LNCAP (cell line): ENCODE results near the gene C2orf76.

Experiments used
- TF ChIP-seq, protein P1 (sequence below): fragments of 450-650 bp; IDR thresholded peaks from 2 replicates; pipeline ENCODE4 v1.5.1; 2017; ENCODE audit warnings: mild to moderate bottlenecking

C2orf76 gene

DNA sequence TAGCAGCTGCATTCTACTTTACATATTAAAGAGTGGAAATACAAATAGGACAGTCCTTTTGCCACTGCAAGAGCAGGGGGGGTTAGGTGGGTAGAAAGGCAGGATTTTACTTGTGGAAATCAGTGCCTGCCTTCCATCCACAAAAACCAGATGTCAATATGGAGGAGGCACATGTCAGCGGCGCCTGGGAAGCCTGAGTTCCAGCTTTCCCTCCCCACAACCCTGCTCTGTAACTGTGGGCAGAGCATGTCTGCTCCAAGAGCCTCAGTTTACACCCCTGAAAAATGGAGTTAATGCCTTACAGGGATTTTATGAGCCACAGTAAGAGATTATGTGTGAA, 110.1 kb downstream of the C2orf76 start:
- TF ChIP-seq, protein P1, sequence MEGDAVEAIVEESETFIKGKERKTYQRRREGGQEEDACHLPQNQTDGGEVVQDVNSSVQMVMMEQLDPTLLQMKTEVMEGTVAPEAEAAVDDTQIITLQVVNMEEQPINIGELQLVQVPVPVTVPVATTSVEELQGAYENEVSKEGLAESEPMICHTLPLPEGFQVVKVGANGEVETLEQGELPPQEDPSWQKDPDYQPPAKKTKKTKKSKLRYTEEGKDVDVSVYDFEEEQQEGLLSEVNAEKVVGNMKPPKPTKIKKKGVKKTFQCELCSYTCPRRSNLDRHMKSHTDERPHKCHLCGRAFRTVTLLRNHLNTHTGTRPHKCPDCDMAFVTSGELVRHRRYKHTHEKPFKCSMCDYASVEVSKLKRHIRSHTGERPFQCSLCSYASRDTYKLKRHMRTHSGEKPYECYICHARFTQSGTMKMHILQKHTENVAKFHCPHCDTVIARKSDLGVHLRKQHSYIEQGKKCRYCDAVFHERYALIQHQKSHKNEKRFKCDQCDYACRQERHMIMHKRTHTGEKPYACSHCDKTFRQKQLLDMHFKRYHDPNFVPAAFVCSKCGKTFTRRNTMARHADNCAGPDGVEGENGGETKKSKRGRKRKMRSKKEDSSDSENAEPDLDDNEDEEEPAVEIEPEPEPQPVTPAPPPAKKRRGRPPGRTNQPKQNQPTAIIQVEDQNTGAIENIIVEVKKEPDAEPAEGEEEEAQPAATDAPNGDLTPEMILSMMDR: no peak

DNA sequence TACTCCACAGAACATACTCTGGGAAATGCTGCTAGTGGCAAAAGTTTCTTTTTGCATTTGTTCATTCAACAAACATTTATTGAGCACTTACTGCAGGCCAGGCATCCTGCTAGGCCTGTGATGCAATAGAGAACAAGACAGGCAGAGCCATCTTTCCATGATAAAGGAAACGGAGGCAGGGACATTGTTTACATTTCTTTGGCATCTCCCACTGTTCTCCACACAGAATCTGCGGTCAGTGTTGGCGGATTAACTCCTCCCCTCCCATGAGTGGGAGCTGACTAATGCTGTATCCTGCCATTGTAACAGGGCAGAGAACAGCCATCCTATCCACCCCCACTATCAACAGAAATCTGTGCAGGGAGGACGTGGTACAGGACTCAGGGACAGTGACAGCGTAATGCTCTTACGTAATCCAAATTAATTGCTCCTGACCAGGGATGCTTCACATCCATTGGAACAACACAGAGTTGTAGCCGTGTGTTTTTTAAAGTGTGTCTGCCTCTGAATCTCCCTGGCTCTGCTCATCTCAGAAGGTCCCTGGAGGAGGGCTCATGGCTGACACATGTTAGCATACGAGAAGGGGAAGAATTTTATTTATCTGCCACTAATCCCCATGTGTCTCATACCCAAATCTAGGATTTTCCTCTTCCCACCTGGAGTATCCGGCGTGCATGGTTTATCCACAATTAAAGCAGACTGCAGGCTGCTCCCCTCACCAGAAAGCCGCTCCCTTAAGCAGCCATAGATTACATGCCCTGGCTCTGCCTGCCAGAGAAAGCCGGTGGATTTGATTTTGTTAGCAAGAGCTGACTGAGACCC, 110.7 kb downstream of the C2orf76 start:
- TF ChIP-seq, protein P1: no peak

DNA sequence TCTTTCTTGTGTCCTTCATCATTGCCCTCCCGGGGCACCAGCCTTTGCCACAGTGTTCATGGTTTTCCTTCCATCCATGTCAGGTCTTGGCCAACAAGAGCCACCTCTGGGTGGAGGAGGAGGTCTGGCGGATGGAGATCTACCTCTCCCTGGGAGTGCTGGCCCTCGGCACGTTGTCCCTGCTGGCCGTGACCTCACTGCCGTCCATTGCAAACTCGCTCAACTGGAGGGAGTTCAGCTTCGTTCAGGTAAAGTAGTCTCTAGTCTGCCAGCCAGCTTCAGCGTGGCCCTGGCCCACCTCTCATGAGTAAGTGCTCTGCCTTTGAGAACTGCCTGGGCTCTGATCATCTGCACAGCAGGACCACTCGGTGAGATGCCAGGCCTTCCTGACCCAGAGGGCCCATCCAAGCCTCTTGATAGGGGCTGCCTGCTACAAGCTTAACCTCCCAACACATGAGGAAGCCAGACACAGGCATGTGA, 112.0 kb downstream of the C2orf76 start:
- TF ChIP-seq, protein P1: no peak

DNA sequence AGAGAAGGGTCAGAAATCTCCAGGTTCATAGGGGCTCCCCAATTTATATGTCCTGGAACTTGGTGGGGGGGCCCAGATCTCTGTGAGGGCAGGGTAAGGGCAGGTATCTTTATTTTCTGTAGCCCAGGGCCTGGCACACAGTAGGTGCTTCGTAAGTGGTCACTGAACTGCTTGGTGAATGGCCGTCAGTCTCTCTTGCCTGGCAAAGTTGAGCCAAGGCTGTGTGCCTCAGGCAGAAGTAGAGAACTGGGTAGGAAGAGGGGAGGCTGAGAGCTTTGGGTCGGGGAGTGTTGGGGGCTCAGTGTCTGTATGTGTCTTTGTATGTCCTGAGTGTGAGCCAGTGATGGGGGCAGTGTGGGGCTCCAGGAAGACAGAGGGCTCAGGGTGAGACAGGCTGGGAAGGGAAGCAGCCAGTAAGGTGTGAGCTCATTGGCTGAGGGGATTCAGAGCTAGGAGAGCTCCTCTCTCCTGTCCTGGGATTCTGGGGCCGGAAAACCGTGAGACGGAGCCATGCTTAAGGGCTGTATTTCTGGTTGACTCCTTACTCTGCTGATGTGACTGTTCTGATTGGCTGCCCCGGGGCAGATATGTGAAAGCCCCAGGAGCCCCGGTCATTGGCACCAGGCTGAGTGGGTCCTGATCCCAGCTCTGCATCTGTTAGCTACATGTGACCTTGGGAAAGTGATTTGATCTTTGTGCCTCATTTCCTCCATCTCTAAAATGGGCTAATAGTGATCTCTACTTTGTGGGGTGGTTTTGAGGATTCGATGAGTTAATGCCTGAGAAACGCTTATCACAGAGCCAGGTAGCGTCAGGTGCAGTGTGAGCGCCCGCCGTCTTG, 112.7 kb downstream of the C2orf76 start:
- TF ChIP-seq, protein P1: no peak

DNA sequence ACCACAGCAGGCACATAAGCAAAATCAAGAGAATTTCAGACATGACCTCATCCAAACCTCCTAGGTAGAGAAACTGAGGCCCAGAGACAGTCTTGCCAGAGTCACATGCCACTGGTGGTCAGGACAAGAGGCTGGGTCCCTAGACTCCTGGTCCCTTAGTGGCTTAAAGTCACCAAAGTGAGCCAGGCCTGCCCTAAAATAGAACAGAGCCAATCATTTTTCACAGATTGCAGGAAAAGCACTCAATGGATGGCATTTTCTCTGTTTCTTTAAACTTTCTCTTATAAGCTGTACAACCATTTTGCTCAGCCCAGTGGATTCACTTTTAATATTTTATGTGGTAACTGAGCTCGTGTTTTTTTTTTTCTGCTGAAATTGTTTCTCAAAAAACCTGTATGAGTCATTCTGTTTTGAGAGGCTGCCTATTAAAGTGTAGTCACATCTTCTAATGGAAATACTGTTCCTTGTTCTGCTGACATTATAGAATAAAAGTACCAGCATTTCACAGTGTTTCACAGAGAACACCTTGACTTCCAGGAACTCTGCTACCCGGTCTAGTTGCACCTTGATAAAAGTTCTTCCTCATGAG, 113.4 kb downstream of the C2orf76 start:
- TF ChIP-seq, protein P1: no peak
